Astrocyte of the hippocampus (primary cell): Measurements from ENCODE around the gene HEMGN.

Experiments
- DNase-seq: peaks from one replicate; pipeline ENCODE4 v3.0.0; 2011; ENCODE audit warnings: low read depth, low spot score

The HEMGN gene

GRCh38 chr9:97930972-97931371 lies 7.0 kb downstream of the HEMGN start:
- no peak for DNase-seq

DNA sequence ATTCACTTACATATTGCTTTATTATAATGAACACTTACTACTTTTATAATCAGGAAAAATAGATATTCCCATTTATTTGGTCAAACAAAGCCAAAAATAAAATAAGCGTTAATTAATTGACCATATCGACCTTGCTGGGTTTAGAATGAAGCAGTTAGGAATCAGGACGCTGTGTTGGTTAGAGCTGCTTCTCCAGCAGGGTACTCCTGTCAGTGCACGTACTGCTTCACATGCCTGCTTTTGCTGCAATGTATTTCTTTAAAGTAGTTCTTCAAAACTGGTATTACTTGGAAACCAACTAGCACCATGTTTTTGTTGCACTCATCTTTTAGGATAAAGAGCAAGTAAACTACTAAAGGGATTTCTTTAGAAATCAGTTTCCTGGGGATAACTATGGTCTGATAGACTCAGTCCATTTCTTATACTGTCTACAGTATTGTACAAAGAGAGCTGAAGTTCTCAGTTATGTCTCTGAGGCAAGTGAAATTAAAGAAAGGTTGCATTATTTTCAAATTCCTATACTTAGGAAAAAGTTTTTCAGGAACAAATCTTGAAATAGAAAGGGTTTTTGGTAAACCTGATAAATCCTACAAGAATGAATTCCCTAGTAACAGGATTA lies 8.9 kb downstream of the HEMGN start:
- no peak for DNase-seq

DNA sequence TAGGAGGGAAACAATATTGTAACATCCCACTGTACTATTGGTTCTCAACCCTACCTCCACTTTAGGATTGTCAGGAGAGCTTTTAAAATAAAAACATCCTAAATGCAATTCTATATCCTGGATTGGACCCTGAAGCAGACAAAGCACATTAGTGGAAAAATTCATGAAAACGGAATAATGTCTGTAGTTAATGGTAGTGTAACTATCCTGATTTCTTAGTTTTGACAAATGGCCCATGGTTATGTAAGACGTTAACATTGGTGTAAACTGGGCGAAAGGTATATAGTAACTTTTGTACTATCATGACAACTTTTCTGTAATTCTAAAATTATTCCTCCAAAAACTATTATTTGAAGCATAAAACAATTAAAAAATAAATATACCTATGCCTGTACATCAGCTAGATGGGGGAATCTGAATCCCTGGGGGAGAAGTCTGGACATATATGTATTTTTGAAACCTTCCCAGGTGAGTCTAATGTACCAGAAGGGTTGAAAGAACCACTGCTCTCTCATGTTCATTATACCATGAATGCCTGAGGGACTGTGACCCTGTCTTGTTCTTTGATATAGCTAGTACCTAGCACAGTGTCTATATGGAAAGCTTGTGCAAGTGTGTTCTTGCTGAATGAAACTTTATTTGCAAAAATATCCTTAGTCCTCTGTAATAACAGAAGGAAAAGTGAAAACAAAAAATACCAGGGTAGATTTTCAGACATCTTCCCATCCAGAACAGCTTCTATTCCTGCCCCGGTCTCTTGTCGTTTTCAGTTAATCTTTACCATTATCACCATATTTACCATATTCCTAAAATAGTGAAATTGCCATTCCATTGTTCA lies 12.3 kb downstream of the HEMGN start:
- DNase-seq, result no peak

- DNase-seq, result no peak
These were observed 13.6 kb downstream of the HEMGN start for GRCh38 chr9:97924386-97924785.

DNA sequence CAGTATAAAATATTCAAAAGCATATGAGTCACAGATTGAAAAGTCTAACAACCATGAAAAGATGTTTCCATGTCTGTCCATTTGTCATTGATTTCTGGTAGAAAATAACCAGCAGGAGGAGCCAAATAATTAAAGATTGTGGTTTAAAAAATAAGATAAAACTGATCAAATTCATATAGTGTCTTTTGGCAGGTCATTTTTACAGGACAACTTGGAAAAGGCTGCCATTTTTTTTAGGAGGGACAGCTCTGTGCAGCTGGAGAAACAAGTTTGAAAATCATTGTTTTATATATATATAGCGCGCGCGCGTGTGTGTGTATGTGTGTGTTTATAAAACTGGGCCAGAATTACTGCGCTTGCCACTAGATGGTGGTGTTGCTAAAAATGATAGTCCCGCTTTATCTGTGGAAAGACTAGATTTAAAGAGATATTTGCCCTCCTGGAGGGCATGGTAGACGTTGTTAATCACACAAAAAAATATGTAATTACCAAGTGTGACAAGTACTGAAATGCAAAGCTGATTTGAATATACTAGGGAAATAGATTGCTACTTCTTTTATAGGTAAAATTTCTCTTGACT lies 14.4 kb downstream of the HEMGN start:
- DNase-seq, result peak; percentile 83

DNA sequence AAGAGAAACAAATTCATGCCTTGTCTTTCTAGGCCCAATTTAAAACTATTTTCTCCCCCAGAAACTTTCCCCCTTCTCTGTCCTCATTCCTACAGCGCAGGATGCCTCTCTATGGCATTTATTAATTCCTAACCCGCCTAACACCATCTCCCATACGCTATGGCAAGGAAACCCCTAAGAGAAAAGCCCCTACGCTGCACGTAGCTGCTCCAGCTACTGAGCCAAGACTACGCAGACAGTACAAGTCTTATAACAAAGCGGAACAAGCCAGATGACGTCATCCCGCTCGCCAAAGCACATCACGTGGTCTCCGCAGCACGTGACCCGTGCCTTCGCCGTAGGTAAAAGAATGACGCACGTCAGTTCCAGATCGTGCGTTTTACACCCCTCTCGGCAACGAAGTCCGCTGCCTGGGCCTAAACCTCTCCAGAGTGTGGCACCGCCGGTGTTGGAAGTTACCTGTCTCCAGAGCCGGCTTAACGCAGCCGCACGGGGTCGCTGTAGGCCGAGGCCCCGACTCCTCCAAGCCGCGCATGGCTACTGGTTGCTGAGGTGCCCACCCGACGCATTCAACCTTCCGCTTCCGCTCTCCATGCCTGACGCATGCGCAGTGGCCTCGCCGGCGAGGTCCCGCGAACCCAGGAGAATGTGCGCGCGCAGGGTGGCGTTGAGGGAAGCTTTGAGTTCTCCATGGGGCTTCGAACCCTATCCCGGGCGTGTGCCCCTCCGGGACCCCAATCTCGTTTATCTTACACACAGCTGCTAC lies 15.8 kb downstream of the HEMGN start, which contains the start of gene TRMO:
Gene TRMO, minus strand, starts transcription at position 542 of the 766 bp plus-strand sequence. Its CDS starts 7 bp downstream, at position 535.
- DNase-seq, result peak; percentile 99

DNA sequence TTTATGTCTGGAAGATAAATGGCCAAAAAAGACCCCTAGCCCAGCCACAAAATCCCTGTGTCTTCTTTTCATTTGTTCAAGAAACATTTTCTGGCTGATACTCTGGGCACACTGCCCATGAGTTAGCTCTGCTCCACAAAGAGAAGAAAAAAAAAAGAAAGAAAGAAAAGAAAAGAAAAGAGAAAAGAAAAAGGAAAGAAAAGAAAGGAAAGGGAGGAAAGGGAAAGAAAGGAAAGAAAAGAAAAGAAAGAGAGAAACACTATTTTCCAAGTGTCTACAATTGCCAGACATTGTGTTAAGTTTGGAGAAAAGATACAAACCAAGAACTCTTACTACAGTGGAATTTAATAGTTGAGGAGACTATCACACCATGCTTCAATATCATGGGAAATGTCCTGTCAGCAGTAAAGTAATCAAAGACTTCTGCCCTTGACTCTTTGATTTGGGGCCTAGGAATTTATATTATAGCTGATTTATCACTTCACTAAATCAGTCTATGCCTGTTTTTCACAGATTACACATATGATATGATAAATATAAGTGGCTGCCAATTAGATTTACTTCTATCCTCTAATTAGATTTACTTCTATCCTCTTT lies 18.7 kb downstream of the HEMGN start:
- peak; percentile 12 for DNase-seq

DNA sequence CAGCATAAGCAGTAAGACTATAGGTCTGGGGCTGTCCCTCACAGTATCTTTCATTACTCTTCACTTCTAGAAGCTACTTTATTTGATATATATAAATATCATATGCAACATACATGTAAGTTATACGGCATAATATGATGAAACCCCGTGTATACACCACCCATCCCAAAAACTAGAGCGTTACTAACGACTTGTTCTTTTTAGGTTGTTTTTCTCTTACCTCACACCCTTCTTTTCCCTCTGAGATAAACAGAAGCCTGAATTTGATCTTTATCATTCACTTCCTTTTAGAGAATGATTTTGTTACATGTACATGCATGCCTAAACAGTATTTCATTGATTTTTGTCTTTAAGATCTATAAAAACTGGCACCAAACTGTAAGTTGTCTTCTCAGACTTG lies 19.4 kb downstream of the HEMGN start:
- DNase-seq, result no peak

DNA sequence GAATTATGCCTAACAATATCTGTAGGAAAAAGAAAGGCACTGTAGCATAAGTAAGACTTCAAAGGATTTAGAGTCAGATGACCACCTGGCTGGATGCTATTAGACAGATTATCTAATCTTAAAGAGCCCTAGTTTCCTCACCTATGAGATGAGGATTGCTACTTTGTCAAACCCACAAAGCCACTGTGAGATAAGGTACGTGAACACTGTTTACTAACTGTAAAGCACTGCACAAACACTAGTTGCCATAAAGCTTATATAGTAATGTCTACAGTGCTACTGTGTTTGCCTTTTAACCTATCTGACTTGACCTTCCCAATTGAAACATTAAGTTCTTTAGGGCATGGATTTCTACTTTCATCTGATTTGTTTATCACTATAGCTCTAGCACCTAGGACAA lies 26.0 kb downstream of the HEMGN start:
- DNase-seq, result no peak

DNA sequence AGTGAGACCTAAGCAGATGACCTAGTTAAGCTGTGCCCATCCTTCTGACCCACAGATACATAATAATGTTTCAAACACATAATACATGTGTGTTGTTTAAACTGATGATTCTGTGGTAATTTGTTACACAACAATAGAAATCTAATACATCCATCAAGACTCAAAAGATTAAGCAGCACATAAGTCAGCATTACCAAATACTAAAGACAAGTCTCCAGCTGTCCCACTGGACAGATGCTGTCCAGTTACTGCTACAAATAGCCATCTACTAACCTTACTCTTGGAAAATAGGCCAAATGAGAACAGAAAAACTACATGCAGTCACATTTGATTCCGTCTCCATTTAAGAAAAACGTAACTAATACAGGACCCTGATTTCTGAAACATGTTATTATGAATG lies 26.4 kb downstream of the HEMGN start:
- no peak for DNase-seq

GRCh38 chr9:97910357-97910756 lies 27.6 kb downstream of the HEMGN start:
- DNase-seq, result no peak

- DNase-seq, result no peak
These were observed 29.3 kb downstream of the HEMGN start for GRCh38 chr9:97908705-97909104.

- no peak for DNase-seq
These were observed 30.3 kb downstream of the HEMGN start for GRCh38 chr9:97907632-97908031.

DNA sequence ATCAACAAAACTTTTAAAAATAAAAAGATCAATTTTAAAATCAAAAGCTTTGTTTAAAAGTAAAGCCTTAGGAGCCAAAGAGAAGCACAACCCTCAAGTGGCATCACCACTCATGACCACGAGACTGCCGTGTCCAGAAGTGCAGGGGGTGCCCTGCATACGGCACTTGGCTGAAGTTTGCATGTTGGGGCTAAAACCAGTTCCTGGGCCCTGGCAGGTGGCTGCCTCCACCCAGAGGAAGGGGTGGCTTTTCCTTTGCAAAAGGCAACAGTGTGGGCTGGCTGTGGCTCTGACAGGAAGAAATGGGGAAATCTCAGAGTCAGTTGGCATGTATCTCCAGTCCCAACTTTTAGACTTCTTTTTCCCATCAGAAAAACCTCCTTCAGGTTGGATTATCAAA lies 30.9 kb downstream of the HEMGN start:
- no peak for DNase-seq

DNA sequence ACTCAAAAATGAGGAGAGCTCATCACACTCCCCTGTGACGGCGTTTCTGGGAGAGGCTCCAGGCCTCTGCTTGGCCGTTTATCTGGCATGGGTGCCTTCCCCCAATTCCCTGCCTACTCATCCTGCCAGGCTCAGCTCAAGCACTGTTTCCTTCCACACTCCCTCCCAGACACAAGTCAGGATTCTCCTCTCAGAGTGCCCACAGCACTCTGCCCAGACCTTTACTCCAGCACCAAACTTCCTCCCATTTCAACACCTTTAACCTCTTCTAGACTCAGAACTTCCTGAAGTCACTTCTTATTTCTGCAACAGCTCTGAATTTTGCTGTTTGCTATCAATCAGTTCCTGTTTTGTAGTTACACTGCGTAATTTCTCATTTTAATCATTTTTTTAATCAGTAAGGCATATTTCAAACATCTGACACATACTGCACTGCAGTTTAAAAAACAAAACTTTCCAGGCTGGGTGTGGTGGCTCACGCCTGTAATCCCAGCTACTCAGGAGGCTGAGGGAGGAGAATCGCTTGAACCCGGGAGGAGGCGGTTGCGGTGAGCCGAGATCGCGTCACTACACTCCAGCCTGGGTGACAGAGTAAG lies 31.6 kb downstream of the HEMGN start:
- no peak for DNase-seq

- no peak for DNase-seq
These were observed 32.7 kb downstream of the HEMGN start for GRCh38 chr9:97905228-97905627.

DNA sequence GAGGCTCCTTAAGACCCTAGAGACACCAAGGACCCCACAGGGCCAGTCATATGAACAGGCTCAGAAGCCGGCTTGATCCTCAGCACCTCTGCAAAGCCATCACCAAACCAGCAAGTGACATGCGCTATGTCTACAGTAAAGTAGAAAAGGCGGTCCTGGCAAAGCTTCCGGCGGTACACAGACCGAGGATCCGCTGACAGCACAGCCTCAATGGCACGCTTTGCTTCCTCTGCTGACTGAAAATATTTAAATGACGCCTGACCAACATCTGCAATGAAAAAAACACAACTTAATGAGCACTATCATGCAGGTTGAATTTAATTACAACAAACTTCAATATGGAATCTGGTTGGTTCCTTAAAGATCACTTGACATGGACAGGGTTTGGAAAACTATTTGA lies 33.2 kb downstream of the HEMGN start:
- DNase-seq, result no peak

- no peak for DNase-seq
These were observed 34.8 kb downstream of the HEMGN start for GRCh38 chr9:97903177-97903576.

GRCh38 chr9:97900738-97901565 lies 37.0 kb downstream of the HEMGN start:
- DNase-seq, result peak; percentile 71

DNA sequence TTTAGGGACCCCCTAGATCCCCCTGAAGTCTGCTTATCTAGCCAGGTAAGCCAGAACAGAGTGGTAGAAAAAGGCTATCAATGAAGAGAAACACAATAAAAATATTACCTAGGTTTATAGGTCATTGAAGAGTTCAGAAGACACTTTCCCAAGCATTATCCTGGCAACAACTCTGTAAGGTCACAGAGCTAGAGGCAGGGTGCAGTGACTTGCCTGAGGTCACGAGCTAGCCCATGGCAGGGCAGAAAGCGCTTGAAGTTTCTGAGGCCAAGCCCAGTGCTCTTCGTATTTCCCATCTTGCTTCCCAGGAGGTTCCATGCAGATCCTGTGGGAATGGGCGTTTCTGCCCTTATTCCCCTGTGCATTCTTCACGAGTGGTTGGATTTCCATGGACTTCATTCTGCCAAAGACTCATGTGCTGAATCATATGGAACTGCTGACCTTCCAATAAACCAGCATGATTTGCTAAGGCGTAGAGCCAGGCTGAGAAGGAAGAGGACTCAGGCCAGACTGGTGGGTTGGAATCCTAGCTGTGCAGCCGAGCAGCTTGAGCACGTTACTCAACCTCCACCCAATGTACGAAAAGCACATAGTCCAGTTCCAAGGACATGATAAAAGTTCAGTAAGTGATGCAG lies 37.8 kb downstream of the HEMGN start:
- DNase-seq, result peak; percentile 5
